ENCODE results near the gene TSFM.

GRCh38 chr12:57802607-57803006, 20.0 kb downstream of the TSFM start:
- TF ChIP-seq CTCF (IDR thresholded peaks at IDR 0.05; ENCODE audit: low read depth, low read length, poor library complexity, severe bottlenecking) (no peak), EZH2phosphoT487 (IDR thresholded peaks at IDR 0.05; ENCODE audit: borderline replicate concordance, low read length) (no peak)

Data from DOHH2 (cell line).